Endothelial cell of umbilical vein (primary cell): ENCODE results near the gene EIF2AK2. TPM values are rescaled to one million over a fixed set of nuclear protein-coding genes. Genes with fewer than 3 reads are reported as not detected.

Source experiments
- BruUV-seq: library from RNA; stranded (reverse); fragments of 400-500 nt; replicated peaks from 2 replicates; lab custom pipeline; 2021; lab: Mats Ljungman, UMichigan
- CTCF ChIA-PET: fragments of 300-600, 350-600 bp; sonication (Branson Sonifier 250); formaldehyde crosslinking; loops from one replicate; lab custom pipeline; 2021; ENCODE audit warnings: antibody characterized with exemption, inconsistent platforms; lab: Charles Lee
- POLR2A ChIA-PET: fragments of 300-600, 350-600 bp; sonication (Branson Sonifier 250); formaldehyde crosslinking; loops from one replicate; lab custom pipeline; 2021; ENCODE audit warnings: antibody characterized with exemption, inconsistent platforms; lab: Charles Lee
- DNase-seq: peaks from one replicate; pipeline ENCODE4 v3.0.0-alpha.2; 2011; ENCODE audit warnings: low read depth, low spot score
- FAIRE-seq: peaks from 2 replicates; lab custom pipeline; 2011; peaks lifted over from hg19 to GRCh38; lab: Jason Lieb, UNC
- H2AFZ ChIP-seq: 2 replicates; pipeline ENCODE4 v1.6.0; 2012; ENCODE audit warnings: low read depth, low read length, control low read depth, inconsistent platforms
- H3K27ac ChIP-seq: 2 replicates; pipeline ENCODE4 v1.5.1; 2011; ENCODE audit warnings: low read depth, mild to moderate bottlenecking, control low read depth, low read length, moderate library complexity; ENCODE audit not compliant: insufficient read depth
- H3K27me3 ChIP-seq, 2 experiments: 2 replicates each; pipeline versions ENCODE4 v1.6.0 to v1.6.1; 2011; ENCODE audit warnings: low read length in 2 of 2, mixed read lengths in 1 of 2; ENCODE audit not compliant: control insufficient read depth in 2 of 2, insufficient read depth in 2 of 2
- H3K36me3 ChIP-seq, 2 experiments: 2 replicates in 1 of 2; 3 replicates in 1 of 2; pipeline ENCODE4 v1.5.1; 2011; ENCODE audit warnings: low read length in 2 of 2, mild to moderate bottlenecking in 1 of 2, moderate library complexity in 1 of 2; ENCODE audit not compliant: control insufficient read depth in 2 of 2, insufficient read depth in 2 of 2; ENCODE audit errors: extremely low read depth in 1 of 2
- H3K4me1 ChIP-seq: 3 replicates; pipeline ENCODE4 v1.5.1; 2011; ENCODE audit warnings: mild to moderate bottlenecking, low read length; ENCODE audit not compliant: control insufficient read depth, insufficient read depth; ENCODE audit errors: extremely low read depth
- H3K4me2 ChIP-seq: 2 replicates; pipeline ENCODE4 v1.6.1; 2011; ENCODE audit warnings: low read length, control low read depth, mixed read lengths; ENCODE audit not compliant: insufficient read depth
- H3K4me3 ChIP-seq, 3 experiments: fragments of 200-600 bp in 1 of 3; sonication (generic), shearing (Covaris generic) in 1 of 3; replicated peaks in 1 of 3; 2 replicates each; pipeline ENCODE4 v1.5.1; 2011 to 2016; ENCODE audit warnings: control low read depth in 3 of 3, low read length in 3 of 3, mild to moderate bottlenecking in 2 of 3, inconsistent platforms in 1 of 3, low read depth in 1 of 3, moderate library complexity in 1 of 3; ENCODE audit not compliant: insufficient read depth in 1 of 3
- H3K79me2 ChIP-seq: 2 replicates; pipeline ENCODE4 v1.6.0; 2012; ENCODE audit warnings: low read length, inconsistent platforms; ENCODE audit not compliant: control insufficient read depth, insufficient read depth
- H3K9ac ChIP-seq: replicated peaks from 2 replicates; pipeline ENCODE3; 2011; ENCODE audit warnings: low read length, control low read depth; ENCODE audit not compliant: insufficient read depth; ENCODE audit errors: extremely low read depth
- H3K9me1 ChIP-seq: replicated peaks from 3 replicates; pipeline ENCODE4 v1.6.0; 2011; ENCODE audit warnings: mild to moderate bottlenecking, low read length; ENCODE audit not compliant: control insufficient read depth, insufficient read depth; ENCODE audit errors: extremely low read depth
- H3K9me3 ChIP-seq: replicated peaks from 2 replicates; pipeline ENCODE4 v1.5.1; 2012; ENCODE audit warnings: low read length, inconsistent platforms; ENCODE audit not compliant: control insufficient read depth, insufficient read depth
- H4K20me1 ChIP-seq: replicated peaks from 2 replicates; pipeline ENCODE3; 2011; ENCODE audit warnings: mild to moderate bottlenecking, low read length; ENCODE audit not compliant: control insufficient read depth, insufficient read depth; ENCODE audit errors: extremely low read depth
- EZH2 ChIP-seq: IDR thresholded peaks from 2 replicates; pipeline ENCODE4 v1.6.1; 2012; ENCODE audit warnings: borderline replicate concordance, low read depth, mild to moderate bottlenecking, moderate library complexity, low read length, inconsistent platforms; ENCODE audit not compliant: severe bottlenecking
- FOS ChIP-seq: IDR thresholded peaks from 2 replicates; pipeline ENCODE4 v1.6.1; 2011; ENCODE audit warnings: mild to moderate bottlenecking, low read length, moderate library complexity, borderline replicate concordance; ENCODE audit not compliant: insufficient read depth
- GATA2 ChIP-seq: IDR thresholded peaks from 2 replicates; pipeline ENCODE4 v1.7.0; 2011; ENCODE audit warnings: low read depth, mild to moderate bottlenecking, moderate library complexity, mixed read lengths, low read length; ENCODE audit not compliant: insufficient read length, insufficient read depth
- JUN ChIP-seq: IDR thresholded peaks from 2 replicates; pipeline ENCODE4 v1.6.1; 2011; ENCODE audit warnings: borderline replicate concordance, low read depth; ENCODE audit not compliant: insufficient read length, insufficient read depth
- MYC ChIP-seq: IDR thresholded peaks from one replicate; pipeline ENCODE4 v1.6.1; 2011; ENCODE audit warnings: mild to moderate bottlenecking, low read depth, low read length
- POLR2A ChIP-seq: IDR thresholded peaks from 2 replicates; pipeline ENCODE4 v1.6.1; 2012; ENCODE audit warnings: low read depth, mild to moderate bottlenecking, control low read depth, low read length
- POLR2AphosphoS5 ChIP-seq: IDR thresholded peaks from 2 replicates; pipeline ENCODE4 v1.6.1; 2012; ENCODE audit warnings: low read depth, mild to moderate bottlenecking, control low read depth, low read length, moderate library complexity; ENCODE audit not compliant: insufficient read depth
- dilution Hi-C: fragments of 300-500 bp; cut with MboI; formaldehyde crosslinking; loops from one replicate; pipeline ENCODE4 v1.15.0; 2019; ENCODE audit warnings: low sequenced_read_pairs; ENCODE audit not compliant: extremely low pct_ligation_motif_present
- intact Hi-C: fragments of 100-400 bp; cut with micrococcal nuclease; formaldehyde crosslinking; loops from one replicate; pipeline ENCODE4 v1.10.0; 2022
- polyA plus RNA-seq, 4 experiments: library from polyadenylated mRNA; depleted of rRNA in 3 of 4; stranded (reverse) in 3 of 4; unstranded in 1 of 4; fragments of >200 nt; gene quantifications; 2 replicates each; pipeline versions ENCODE4 v1.2.1 to v1.2.3, GENCODE V29; 2011 to 2012; ENCODE audit warnings: missing spikeins in 1 of 4
- total RNA-seq: library from RNA; stranded (reverse); gene quantifications from 2 replicates; pipeline ENCODE4 v1.2.3, GENCODE V29; 2021
- TF ChIP-seq, protein P1 (sequence below): IDR thresholded peaks from 2 replicates; pipeline ENCODE4 v1.6.1; 2011; ENCODE audit not compliant: insufficient read depth, insufficient read length
- TF ChIP-seq, protein P2 (sequence below), 2 donors: IDR thresholded peaks; 1 replicate in 1 of 2; 2 replicates in 1 of 2; pipeline ENCODE4 v1.5.1; 2011; ENCODE audit warnings: low read length in 2 of 2, mild to moderate bottlenecking in 2 of 2, moderate library complexity in 2 of 2, control low read depth in 1 of 2, inconsistent platforms in 1 of 2, low read depth in 1 of 2; ENCODE audit not compliant: insufficient read depth in 1 of 2; ENCODE audit errors: extremely low read depth in 1 of 2

Gene EIF2AK2
- total and polyA plus RNA-seq, 2 donors (not counting 3 experiments of a cell fraction or from before 2014, with no cell fraction given) = 8.0 to 41.1 TPM

DNA sequence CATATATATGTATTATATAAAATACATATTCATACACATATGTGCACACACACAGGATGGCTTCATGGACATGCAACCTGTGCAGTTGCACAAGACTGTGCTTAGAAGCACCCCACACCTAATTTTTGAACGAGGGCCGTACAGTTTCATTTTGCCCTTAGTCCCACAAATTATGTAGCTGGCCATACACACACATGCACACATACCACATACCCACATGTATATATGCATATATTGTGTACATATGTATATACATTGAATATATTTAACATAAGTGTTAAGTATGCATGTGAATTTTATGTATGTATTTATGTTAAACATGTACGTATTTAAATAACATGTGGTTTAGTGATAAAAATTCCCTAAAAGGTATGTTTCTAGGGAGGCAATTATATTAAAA, 54.2 kb downstream of the EIF2AK2 start:
- Histone ChIP-seq H3K4me3 (no peak overlapping the region), H3K27ac (no peak overlapping the region), H3K4me2 (no peak overlapping the region), H4K20me1 (no peaks in the 10 kb centered on the region), H3K9me1 (no peaks in the 10 kb centered on the region), H3K36me3 (peaks cover 3 to 6% of the 10 kb centered on the region in 2 experiments), H2AFZ (no peak overlapping the region), H3K79me2 (no peaks in the 10 kb centered on the region), H3K27me3 (no peaks in the 10 kb centered on the region), H3K9me3 (no peaks in the 10 kb centered on the region), H3K9ac (no peak overlapping the region), H3K4me1 (peaks cover 15% of the 10 kb centered on the region)
- dilution Hi-C loops = no loop called here
- BruUV-seq = no TSS peak
- DNase-seq = no peak
- no peak for FAIRE-seq
- ChIA-PET CTCF (no interaction called here), POLR2A (no interaction called here)
- TF ChIP-seq POLR2A = no peak
- no peak for TF ChIP-seq GATA2
- TF ChIP-seq, protein P1, sequence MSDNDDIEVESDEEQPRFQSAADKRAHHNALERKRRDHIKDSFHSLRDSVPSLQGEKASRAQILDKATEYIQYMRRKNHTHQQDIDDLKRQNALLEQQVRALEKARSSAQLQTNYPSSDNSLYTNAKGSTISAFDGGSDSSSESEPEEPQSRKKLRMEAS = no peak
- TF ChIP-seq, protein P2, sequence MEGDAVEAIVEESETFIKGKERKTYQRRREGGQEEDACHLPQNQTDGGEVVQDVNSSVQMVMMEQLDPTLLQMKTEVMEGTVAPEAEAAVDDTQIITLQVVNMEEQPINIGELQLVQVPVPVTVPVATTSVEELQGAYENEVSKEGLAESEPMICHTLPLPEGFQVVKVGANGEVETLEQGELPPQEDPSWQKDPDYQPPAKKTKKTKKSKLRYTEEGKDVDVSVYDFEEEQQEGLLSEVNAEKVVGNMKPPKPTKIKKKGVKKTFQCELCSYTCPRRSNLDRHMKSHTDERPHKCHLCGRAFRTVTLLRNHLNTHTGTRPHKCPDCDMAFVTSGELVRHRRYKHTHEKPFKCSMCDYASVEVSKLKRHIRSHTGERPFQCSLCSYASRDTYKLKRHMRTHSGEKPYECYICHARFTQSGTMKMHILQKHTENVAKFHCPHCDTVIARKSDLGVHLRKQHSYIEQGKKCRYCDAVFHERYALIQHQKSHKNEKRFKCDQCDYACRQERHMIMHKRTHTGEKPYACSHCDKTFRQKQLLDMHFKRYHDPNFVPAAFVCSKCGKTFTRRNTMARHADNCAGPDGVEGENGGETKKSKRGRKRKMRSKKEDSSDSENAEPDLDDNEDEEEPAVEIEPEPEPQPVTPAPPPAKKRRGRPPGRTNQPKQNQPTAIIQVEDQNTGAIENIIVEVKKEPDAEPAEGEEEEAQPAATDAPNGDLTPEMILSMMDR (IDR thresholded peaks at IDR 0.05; ENCODE audit: extremely low read depth in 1 of 2, insufficient read depth in 1 of 2, low read depth in 1 of 2, low read length in 2 of 2) = no peak
- no peak for TF ChIP-seq MYC
- no peak for TF ChIP-seq POLR2AphosphoS5
- TF ChIP-seq JUN = no peak
- no peak for TF ChIP-seq FOS
- TF ChIP-seq EZH2 = no peak
- intact Hi-C loops = no loop called here
